ENCODE data around the gene KLF15.

Gene KLF15

GRCh38 chr3:126306888-126307482, 50.2 kb downstream of the KLF15 start:
- no peak for TF ChIP-seq CTCF (IDR thresholded peaks at IDR 0.05; ENCODE audit: low read depth, low read length)
- H3K4me3 ChIP-seq (ENCODE audit: low read depth, low read length): no peak overlapping the region

GRCh38 chr3:126306397-126306796, 50.8 kb downstream of the KLF15 start:
- H3K4me3 ChIP-seq (ENCODE audit: low read depth, low read length): no peak overlapping the region
- no peak for TF ChIP-seq CTCF (IDR thresholded peaks at IDR 0.05; ENCODE audit: low read depth, low read length)

- TF ChIP-seq CTCF (IDR thresholded peaks at IDR 0.05; ENCODE audit: low read depth, low read length): no peak
- no peak overlapping the region for H3K4me3 ChIP-seq (ENCODE audit: low read depth, low read length)
These were observed 51.8 kb downstream of the KLF15 start for GRCh38 chr3:126305427-126305826.

GRCh38 chr3:126304704-126305103, 52.5 kb downstream of the KLF15 start:
- TF ChIP-seq CTCF (IDR thresholded peaks at IDR 0.05; ENCODE audit: low read depth, low read length): no peak
- H3K4me3 ChIP-seq (ENCODE audit: low read depth, low read length): no peak overlapping the region

- H3K4me3 ChIP-seq (ENCODE audit: low read depth, low read length): no peak overlapping the region
- TF ChIP-seq CTCF (IDR thresholded peaks at IDR 0.05; ENCODE audit: low read depth, low read length): no peak
These were observed 52.9 kb downstream of the KLF15 start for GRCh38 chr3:126304291-126304690.

GRCh38 chr3:126303272-126303671, 53.9 kb downstream of the KLF15 start:
- no peak for TF ChIP-seq CTCF (IDR thresholded peaks at IDR 0.05; ENCODE audit: low read depth, low read length)

GRCh38 chr3:126300761-126301481, 56.3 kb downstream of the KLF15 start:
- no peak for TF ChIP-seq CTCF (IDR thresholded peaks at IDR 0.05; ENCODE audit: low read depth, low read length)

More at GRCh38 chr3:126303272-126303671, 53.9 kb downstream of the KLF15 start:
- no peak overlapping the region for H3K4me3 ChIP-seq (ENCODE audit: low read depth, low read length)

More at GRCh38 chr3:126300761-126301481, 56.3 kb downstream of the KLF15 start:
- H3K4me3 ChIP-seq (ENCODE audit: low read depth, low read length): no peak overlapping the region
